HEK293 (cell line): ENCODE data around the gene PXDC1.

Source experiments
- GLIS1 ChIP-seq: fragments of 450-650 bp; formaldehyde crosslinking; IDR thresholded peaks from 2 replicates; pipeline ENCODE4 v1.5.1; 2016; ENCODE audit warnings: missing biosample characterization, missing genetic modification characterization
- GLIS2 ChIP-seq: fragments of 450-650 bp; formaldehyde crosslinking; IDR thresholded peaks from 2 replicates; pipeline ENCODE4 v1.5.1; 2016; ENCODE audit warnings: missing biosample characterization, missing genetic modification characterization
- HOXA7 ChIP-seq: sonication (generic); formaldehyde crosslinking; IDR thresholded peaks from 2 replicates; pipeline ENCODE4 v1.8.1; 2022; ENCODE audit warnings: missing genetic modification reagents, borderline replicate concordance
- HOXC10 ChIP-seq: sonication (generic); formaldehyde crosslinking; IDR thresholded peaks from 2 replicates; pipeline ENCODE4 v1.8.1; 2023; ENCODE audit warnings: mild to moderate bottlenecking, missing genetic modification reagents
- INSM2 ChIP-seq: fragments of 450-650 bp; formaldehyde crosslinking; IDR thresholded peaks from 2 replicates; pipeline ENCODE4 v1.5.1; 2016; ENCODE audit warnings: missing biosample characterization, missing genetic modification characterization
- PATZ1 ChIP-seq: fragments of 450-650 bp; formaldehyde crosslinking; IDR thresholded peaks from 2 replicates; pipeline ENCODE4 v1.5.1; 2016; ENCODE audit warnings: missing biosample characterization, missing genetic modification characterization
- REST ChIP-seq: fragments of 450-650 bp; formaldehyde crosslinking; IDR thresholded peaks from 2 replicates; pipeline ENCODE4 v1.5.1; 2016; ENCODE audit warnings: missing biosample characterization, missing genetic modification characterization
- SCRT1 ChIP-seq: fragments of 450-650 bp; formaldehyde crosslinking; IDR thresholded peaks from 2 replicates; pipeline ENCODE4 v1.5.1; 2016; ENCODE audit warnings: missing biosample characterization, missing genetic modification characterization, borderline replicate concordance
- SCRT2 ChIP-seq: fragments of 450-650 bp; formaldehyde crosslinking; IDR thresholded peaks from 2 replicates; pipeline ENCODE4 v1.5.1; 2016; ENCODE audit warnings: missing biosample characterization, missing genetic modification characterization
- SP3 ChIP-seq: fragments of 450-650 bp; formaldehyde crosslinking; IDR thresholded peaks from 2 replicates; pipeline ENCODE4 v1.5.1; 2016; ENCODE audit warnings: missing biosample characterization, missing genetic modification characterization
- TRIM28 ChIP-seq: IDR thresholded peaks from 2 replicates; pipeline ENCODE4 v1.6.1; 2011; ENCODE audit warnings: low read length, control low read depth, borderline replicate concordance
- WT1 ChIP-seq: fragments of 450-650 bp; formaldehyde crosslinking; IDR thresholded peaks from 2 replicates; pipeline ENCODE4 v1.5.1; 2016; ENCODE audit warnings: missing biosample characterization, missing genetic modification characterization
- ZBTB11 ChIP-seq: fragments of 450-650 bp; formaldehyde crosslinking; conservative IDR thresholded peaks from 2 replicates; pipeline ENCODE4 v1.5.1; 2016; ENCODE audit warnings: low read depth, missing biosample characterization, missing genetic modification characterization
- ZBTB20 ChIP-seq: fragments of 450-650 bp; formaldehyde crosslinking; IDR thresholded peaks from 2 replicates; pipeline ENCODE4 v1.5.1; 2016; ENCODE audit warnings: missing biosample characterization, missing genetic modification characterization
- ZEB2 ChIP-seq: fragments of 450-650 bp; formaldehyde crosslinking; IDR thresholded peaks from 2 replicates; pipeline ENCODE4 v1.5.1; 2016; ENCODE audit warnings: missing biosample characterization, missing genetic modification characterization
- ZFHX2 ChIP-seq: fragments of 450-650 bp; formaldehyde crosslinking; conservative IDR thresholded peaks from 2 replicates; pipeline ENCODE4 v1.5.1; 2016; ENCODE audit warnings: missing biosample characterization, missing genetic modification characterization
- ZNF16 ChIP-seq: fragments of 450-650 bp; formaldehyde crosslinking; IDR thresholded peaks from 2 replicates; pipeline ENCODE4 v1.5.1; 2016; ENCODE audit warnings: low read depth, missing biosample characterization, missing genetic modification characterization
- ZNF341 ChIP-seq: fragments of 450-650 bp; formaldehyde crosslinking; IDR thresholded peaks from 2 replicates; pipeline ENCODE4; 2016; ENCODE audit warnings: low read depth, missing biosample characterization, missing genetic modification characterization
- ZNF37A ChIP-seq: fragments of 450-650 bp; IDR thresholded peaks from 2 replicates; pipeline ENCODE4 v1.5.1; 2018; ENCODE audit warnings: missing biosample characterization, missing genetic modification characterization
- ZNF398 ChIP-seq: fragments of 450-650 bp; formaldehyde crosslinking; IDR thresholded peaks from 2 replicates; pipeline ENCODE4 v1.5.1; 2017; ENCODE audit warnings: missing biosample characterization, missing genetic modification characterization
- ZNF416 ChIP-seq: fragments of 450-650 bp; formaldehyde crosslinking; IDR thresholded peaks from 2 replicates; pipeline ENCODE4 v1.5.1; 2016; ENCODE audit warnings: missing biosample characterization, missing genetic modification characterization
- ZNF423 ChIP-seq: fragments of 450-650 bp; formaldehyde crosslinking; IDR thresholded peaks from 2 replicates; pipeline ENCODE4 v1.5.1; 2016; ENCODE audit warnings: missing biosample characterization, missing genetic modification characterization
- ZNF548 ChIP-seq: fragments of 450-650 bp; formaldehyde crosslinking; IDR thresholded peaks from 2 replicates; pipeline ENCODE4 v1.5.1; 2016; ENCODE audit warnings: missing biosample characterization, missing genetic modification characterization
- ZNF639 ChIP-seq: fragments of 450-650 bp; formaldehyde crosslinking; IDR thresholded peaks from 2 replicates; pipeline ENCODE4 v1.5.1; 2016; ENCODE audit warnings: missing biosample characterization, missing genetic modification characterization
- ZSCAN30 ChIP-seq: fragments of 450-650 bp; IDR thresholded peaks from 2 replicates; pipeline ENCODE4 v1.5.1; 2018; ENCODE audit warnings: missing biosample characterization, mild to moderate bottlenecking, missing genetic modification characterization, moderate library complexity
- ZXDB ChIP-seq: fragments of 450-650 bp; formaldehyde crosslinking; IDR thresholded peaks from 2 replicates; pipeline ENCODE4 v1.5.1; 2016; ENCODE audit warnings: missing biosample characterization, missing genetic modification characterization

The PXDC1 gene

GRCh38 chr6:3750317-3751076 lies 1.0 kb downstream of the PXDC1 start (continued):
- TF ChIP-seq ZBTB11 (tag by site-specific recombination) (peak; percentile 24; the same call in 1 of the 2 replicates), GLIS2 (tag by site-specific recombination) (peak; percentile 58; the same call in 1 of the 2 replicates), ZNF548 (no peak), ZFHX2 (tag by site-specific recombination) (peak; percentile 56), HOXC10 (CRISPR knock-in tag) (0 out of 2 replicates have a peak, but pooled peaks have one; percentile 25), HOXA7 (CRISPR knock-in tag) (no peak), ZEB2 (peak; percentile 41; the same call in 1 of the 2 replicates), SP3 (tag by site-specific recombination) (peak; percentile 82), WT1 (tag by site-specific recombination) (no peak; the same call in none of the 2 replicates), ZNF398 (tag by site-specific recombination) (peak; percentile 95), ZNF639 (tag by site-specific recombination) (no peak), PATZ1 (peak; percentile 60), ZBTB20 (tag by site-specific recombination) (no peak; the same call in 1 of the 2 replicates), SCRT1 (tag by site-specific recombination) (peak; percentile 90), ZSCAN30 (tag by site-specific recombination) (no peak), INSM2 (tag by site-specific recombination) (no peak), ZNF37A (tag by site-specific recombination) (no peak), ZXDB (tag by site-specific recombination) (peak; percentile 59), ZNF423 (tag by site-specific recombination) (no peak), ZNF416 (tag by site-specific recombination) (no peak), ZNF16 (tag by site-specific recombination) (no peak), ZNF341 (tag by site-specific recombination) (peak; percentile 87), TRIM28 (no peak), REST (no peak), SCRT2 (tag by site-specific recombination) (peak; percentile 99), GLIS1 (tag by site-specific recombination) (peak; percentile 82)
